Fibroblast of skin of back (primary cell): ENCODE results near the gene LARGE2.
"Not testable (repeated sequence)": the region's sequence is repeated elsewhere in the genome, so short reads cannot be mapped to it uniquely, and the experiment has no call there.

ENCODE experiments used
- DNase-seq: peaks from one replicate; pipeline ENCODE4 v3.0.0-alpha.2; 2013

The LARGE2 gene

GRCh38 chr11:45896422-45896984 lies 26.0 kb upstream of the LARGE2 start:
- no peak for DNase-seq

DNA sequence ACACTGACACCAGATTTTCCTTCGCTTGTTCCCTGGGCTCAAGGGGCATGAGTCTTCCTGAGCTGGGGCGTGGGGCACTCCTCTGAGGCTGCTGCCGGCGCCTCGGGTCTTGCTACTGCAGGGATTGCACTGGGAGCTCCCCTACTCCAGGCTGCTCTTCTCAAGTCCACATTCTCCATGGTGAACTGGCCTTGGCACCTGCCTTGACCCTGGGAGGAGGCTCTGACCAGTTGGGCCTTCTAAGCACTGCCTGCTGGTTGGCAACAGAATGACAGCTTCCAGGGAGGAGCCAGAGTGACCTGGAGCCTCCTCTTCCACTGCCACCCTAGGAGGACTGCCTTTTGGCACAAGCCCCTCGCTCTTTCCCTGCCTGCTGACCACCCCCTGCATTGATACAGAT lies 24.9 kb upstream of the LARGE2 start:
- no peak for DNase-seq

GRCh38 chr11:45899086-45899447 lies 23.4 kb upstream of the LARGE2 start:
- DNase-seq, result no peak

- peak; percentile 89 for DNase-seq
These were observed 22.8 kb upstream of the LARGE2 start for GRCh38 chr11:45899448-45900174.

GRCh38 chr11:45900175-45900800 lies 22.2 kb upstream of the LARGE2 start:
- not testable (repeated sequence) for DNase-seq

DNA sequence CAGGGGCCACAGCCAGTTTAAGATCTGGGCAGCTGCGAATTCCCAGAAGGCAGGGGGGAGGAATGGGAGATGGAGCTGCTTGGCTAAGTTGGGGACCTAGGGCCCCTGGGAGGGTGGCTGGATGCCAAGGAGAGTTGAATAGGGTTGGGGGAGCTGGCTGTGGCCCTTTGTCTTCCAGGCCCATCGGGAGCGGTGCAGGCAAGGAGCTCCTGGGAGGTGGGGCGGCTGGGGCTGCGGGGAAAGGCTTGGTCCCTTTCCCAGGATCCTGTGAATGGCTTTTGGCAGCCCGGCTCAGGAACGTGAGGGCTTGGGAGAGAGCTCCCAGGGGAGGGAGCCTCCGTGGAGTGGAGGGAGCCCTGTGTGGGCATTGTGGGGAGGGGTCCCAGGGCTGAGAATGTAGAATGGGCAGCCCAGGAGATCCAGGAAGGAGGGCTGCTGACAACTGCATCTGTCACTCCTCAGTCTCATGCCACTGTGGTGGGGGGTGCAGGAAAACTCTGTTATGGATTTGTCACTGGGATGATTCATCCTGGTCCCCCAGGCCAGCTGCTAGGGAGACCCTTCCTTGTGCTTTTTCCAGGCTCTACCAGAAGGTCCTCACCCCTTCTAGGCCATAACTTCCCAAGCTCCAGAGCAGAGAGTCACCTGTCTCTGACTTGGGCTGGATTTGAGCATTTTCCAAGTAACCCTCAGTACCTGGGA lies 21.4 kb upstream of the LARGE2 start:
- no peak for DNase-seq

- no peak for DNase-seq
These were observed 20.8 kb upstream of the LARGE2 start for GRCh38 chr11:45901626-45902025.

- DNase-seq, result no peak
These were observed 19.7 kb upstream of the LARGE2 start for GRCh38 chr11:45902452-45903380.

DNA sequence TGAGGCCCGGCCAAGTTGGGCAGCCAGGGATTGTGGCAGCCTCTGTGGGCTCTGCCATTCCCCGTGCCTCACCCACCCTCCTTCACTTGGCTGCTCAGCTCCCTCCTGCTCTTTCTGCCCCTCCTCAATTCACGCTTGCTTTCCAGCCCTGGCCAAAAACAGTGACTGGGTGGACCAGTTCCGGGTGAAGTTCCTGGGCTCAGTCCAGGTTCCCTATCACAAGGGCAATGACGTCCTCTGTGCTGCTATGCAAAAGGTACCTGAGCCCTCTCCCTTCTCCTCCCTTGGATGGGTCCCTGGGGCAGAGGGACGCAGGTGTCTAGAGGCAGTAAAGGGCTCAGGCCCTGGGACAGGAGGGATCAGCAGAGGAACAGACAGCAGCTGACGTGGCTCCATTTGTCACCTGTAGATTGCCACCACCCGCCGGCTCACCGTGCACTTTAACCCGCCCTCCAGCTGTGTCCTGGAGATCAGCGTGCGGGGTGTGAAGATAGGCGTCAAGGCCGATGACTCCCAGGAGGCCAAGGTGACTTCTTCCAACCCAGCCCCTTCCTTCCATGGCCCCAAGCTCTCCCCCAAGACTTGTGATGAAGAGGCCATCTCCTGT lies 18.0 kb upstream of the LARGE2 start:
- no peak for DNase-seq

- no peak for DNase-seq
These were observed 17.4 kb upstream of the LARGE2 start for GRCh38 chr11:45905095-45905494.

DNA sequence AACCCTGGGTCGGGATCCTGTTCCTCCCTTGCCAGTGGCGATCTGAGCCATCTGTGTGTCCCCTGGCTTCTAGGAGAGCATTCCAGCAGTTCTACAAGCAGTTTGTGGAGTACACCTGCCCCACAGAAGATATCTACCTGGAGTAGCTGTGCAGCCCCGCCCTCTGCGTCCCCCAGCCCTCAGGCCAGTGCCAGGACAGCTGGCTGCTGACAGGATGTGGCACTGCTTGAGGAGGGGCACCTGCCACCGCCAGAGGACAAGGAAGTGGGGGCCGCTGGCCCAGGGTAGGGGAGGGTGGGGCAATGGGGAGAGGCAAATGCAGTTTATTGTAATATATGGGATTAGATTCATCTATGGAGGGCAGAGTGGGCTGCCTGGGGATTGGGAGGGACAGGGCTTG lies 16.9 kb upstream of the LARGE2 start:
- DNase-seq, result not testable (repeated sequence)

GRCh38 chr11:45906096-45906682 lies 16.3 kb upstream of the LARGE2 start:
- DNase-seq, result no peak

DNA sequence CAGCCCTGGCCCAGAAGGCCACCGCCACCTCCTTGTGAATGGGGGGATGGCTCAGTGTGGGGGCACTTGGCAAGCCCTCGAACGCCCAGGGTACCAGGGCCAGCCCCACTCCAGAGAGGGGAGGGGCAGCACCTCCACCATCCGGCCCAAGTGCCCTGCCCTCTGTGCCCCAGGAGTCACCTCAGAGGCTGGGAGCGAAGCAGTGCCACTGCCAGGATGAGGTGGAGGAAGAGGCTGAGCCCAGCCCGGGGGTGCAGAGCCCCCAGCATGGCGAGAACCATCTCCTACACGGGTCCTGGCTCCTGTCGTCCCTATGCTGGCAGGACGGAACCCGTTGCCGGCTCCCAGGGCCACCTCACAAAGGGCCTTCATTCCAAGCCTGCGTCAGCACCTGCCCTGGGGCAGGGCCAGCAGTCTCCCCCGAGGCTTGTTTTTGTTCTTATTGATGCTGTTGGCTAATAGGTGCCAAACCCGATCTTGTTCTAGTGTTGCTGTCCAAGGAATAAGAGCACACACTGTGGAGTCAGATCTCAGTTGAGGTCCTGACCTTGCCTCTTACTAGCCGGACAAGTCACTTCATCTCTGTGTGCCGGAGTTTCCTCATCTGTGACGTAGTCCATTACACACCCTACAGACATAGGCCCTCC lies 15.4 kb upstream of the LARGE2 start, which contains the start of gene FREY1:
TSS of gene FREY1 (minus strand) at position 307 of the 647 bp plus-strand sequence. CDS start at position 281, 26 bp downstream.
- no peak for DNase-seq

DNA sequence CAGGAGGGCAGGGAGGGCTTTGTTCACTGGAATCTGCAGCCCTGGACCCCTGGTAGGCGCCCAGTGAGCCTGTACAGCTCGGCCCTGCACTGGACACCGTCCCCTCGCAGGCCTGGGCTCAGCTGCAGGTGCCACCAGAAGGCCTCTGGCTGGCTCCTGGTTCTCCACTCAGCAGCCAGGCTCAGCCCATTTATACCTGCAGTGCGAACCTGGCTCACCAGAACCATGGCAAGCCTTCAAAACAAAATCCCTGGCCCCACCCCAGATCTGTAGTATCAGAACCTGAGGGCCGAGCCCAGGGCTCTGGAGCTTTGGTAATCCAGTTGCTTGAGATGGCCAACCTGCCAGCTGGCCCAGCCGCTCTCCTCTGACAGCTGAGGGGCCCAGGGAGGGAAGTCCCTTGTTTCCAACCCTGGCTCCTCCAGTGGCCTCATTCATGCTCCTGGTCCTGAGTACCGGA lies 14.5 kb upstream of the LARGE2 start:
- DNase-seq, result no peak

DNA sequence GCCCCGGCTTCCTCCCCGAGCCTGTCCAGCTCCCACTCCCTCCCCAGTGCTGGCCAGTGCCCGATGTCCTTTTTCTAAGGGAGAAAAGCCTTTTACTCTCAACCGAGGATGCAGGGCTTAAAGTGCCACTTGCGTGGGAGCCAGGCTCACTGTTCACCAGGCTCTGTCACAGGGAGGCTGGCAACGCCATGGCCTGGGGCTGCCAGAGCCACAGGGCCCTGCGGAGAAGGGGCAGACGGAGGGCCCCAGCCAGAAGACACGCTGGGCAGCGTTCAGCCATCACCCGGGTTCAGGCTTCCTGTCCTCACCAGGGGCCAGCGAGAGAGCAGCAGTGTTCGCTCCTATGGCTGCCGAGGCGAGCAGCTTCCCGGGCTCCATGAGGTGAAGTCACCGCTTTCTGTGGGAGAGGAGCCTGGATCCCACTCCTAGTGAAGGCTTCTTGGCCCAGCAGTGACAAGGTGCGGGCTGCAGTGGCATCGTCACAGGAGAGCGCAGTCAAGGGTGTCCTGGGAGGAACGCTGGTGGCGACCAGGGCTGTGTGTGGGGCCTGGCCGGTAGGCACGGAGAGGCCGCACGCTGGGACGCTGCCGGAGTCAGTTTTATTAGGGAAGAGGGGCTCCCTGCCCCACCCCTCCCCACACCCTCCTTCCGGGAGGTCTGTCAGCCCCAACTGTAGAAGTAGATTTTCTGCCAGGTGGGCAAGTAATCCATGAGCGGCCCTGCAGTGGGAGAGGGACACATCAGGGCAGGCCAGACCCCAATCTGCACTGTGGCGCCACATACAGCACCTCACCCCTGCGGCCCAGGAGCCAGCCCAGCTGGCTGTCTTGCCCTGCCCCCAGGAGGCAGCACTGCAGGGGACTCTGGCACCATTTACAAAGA lies 12.6 kb upstream of the LARGE2 start:
- no peak for DNase-seq

GRCh38 chr11:45910623-45911022 lies 11.8 kb upstream of the LARGE2 start:
- DNase-seq, result no peak

- DNase-seq, result no peak
These were observed 8.9 kb upstream of the LARGE2 start for GRCh38 chr11:45913514-45913913.

GRCh38 chr11:45913942-45914635 lies 8.4 kb upstream of the LARGE2 start:
- no peak for DNase-seq

DNA sequence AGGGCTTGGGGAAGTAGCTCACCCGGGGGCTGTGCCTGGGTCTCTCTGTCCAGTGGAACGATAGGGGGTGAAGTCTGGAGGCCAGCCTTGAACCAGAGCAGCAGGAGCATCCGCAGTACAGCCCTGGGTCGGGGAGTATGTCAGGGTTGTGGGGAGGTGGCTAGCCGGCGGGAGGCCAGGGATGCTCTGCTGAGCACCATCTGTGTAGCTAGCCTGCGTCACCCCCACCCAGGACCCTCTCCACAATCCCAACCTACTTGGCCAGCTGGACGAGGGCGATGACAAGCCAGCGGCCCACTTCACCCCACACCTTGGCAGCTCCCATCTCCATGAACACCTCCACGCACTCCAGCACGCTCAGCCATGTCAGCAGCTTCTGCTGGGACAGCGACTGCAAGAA lies 7.0 kb upstream of the LARGE2 start:
- DNase-seq, result no peak
